ENCODE measurements around the gene CMSS1.

The CMSS1 gene

GRCh38 chr3:100024520-100025303, 207.1 kb downstream of the CMSS1 start:
- TF ChIP-seq CTCF (IDR thresholded peaks at IDR 0.05; ENCODE audit: borderline replicate concordance, insufficient read depth, low read depth, low read length) = no peak
- no peak overlapping the region for H3K4me3 ChIP-seq (ENCODE audit: low read depth, low read length)

- H3K4me3 ChIP-seq (ENCODE audit: low read depth, low read length) = no peak overlapping the region
- no peak for TF ChIP-seq CTCF (IDR thresholded peaks at IDR 0.05; ENCODE audit: borderline replicate concordance, insufficient read depth, low read depth, low read length)
Measured at GRCh38 chr3:100027321-100027720, 209.7 kb downstream of the CMSS1 start.

GRCh38 chr3:100029052-100029451, 211.4 kb downstream of the CMSS1 start:
- no peak for TF ChIP-seq CTCF (IDR thresholded peaks at IDR 0.05; ENCODE audit: borderline replicate concordance, insufficient read depth, low read depth, low read length)
- no peak overlapping the region for H3K4me3 ChIP-seq (ENCODE audit: low read depth, low read length)

GRCh38 chr3:100029689-100030088, 212.0 kb downstream of the CMSS1 start:
- no peak for TF ChIP-seq CTCF (IDR thresholded peaks at IDR 0.05; ENCODE audit: borderline replicate concordance, insufficient read depth, low read depth, low read length)
- H3K4me3 ChIP-seq (ENCODE audit: low read depth, low read length) = no peak overlapping the region

- no peak overlapping the region for H3K4me3 ChIP-seq (ENCODE audit: low read depth, low read length)
- TF ChIP-seq CTCF (IDR thresholded peaks at IDR 0.05; ENCODE audit: borderline replicate concordance, insufficient read depth, low read depth, low read length) = no peak
Measured at GRCh38 chr3:100030346-100030745, 212.7 kb downstream of the CMSS1 start.

- H3K4me3 ChIP-seq (ENCODE audit: low read depth, low read length) = no peak overlapping the region
- TF ChIP-seq CTCF (IDR thresholded peaks at IDR 0.05; ENCODE audit: borderline replicate concordance, insufficient read depth, low read depth, low read length) = no peak
Measured at GRCh38 chr3:100030914-100031425, 213.3 kb downstream of the CMSS1 start.

GRCh38 chr3:100032243-100032642, 214.6 kb downstream of the CMSS1 start:
- H3K4me3 ChIP-seq (ENCODE audit: low read depth, low read length) = no peak overlapping the region
- no peak for TF ChIP-seq CTCF (IDR thresholded peaks at IDR 0.05; ENCODE audit: borderline replicate concordance, insufficient read depth, low read depth, low read length)
